ENCODE results near the gene PPARA.
A peak's percentile ranks its signal among the peaks of the same experiment; 100 is the strongest.

The PPARA gene

GRCh38 chr22:46225631-46226030 is 75.3 kb downstream of the PPARA start:
- H3K4me3 ChIP-seq (ENCODE audit: low read depth, low read length) = no peak overlapping the region
- TF ChIP-seq CTCF (IDR thresholded peaks at IDR 0.05; ENCODE audit: low read depth, low read length) = no peak
- no peak for DNase-seq (ENCODE audit: low read depth, low spot score)
- in situ Hi-C loops (cut with HindIII; ENCODE audit: low sequenced_read_pairs) = no loop called here

DNA sequence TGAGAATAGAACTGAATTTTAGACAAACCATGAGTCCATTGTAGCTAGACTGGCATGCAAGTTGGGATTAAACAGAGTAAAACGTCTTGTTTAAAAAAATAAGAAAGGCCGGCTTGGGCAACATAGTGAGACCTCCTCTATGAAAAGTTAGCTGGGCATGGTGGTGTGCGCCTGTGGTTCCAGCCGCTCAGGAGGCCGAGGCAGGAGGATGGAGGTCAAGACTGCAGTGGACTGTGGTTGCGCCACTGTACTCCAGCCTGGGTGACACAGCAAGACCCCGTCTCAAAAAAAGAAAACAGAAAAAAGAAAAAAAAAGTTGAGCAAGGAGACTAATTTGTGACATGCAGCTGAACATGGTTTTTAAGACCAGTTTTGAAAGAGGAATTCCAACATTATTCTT is 76.3 kb downstream of the PPARA start:
- in situ Hi-C loops (cut with HindIII; ENCODE audit: low sequenced_read_pairs) = no loop called here
- H3K4me3 ChIP-seq (ENCODE audit: low read depth, low read length) = no peak overlapping the region
- DNase-seq (ENCODE audit: low read depth, low spot score) = no peak
- no peak for TF ChIP-seq CTCF (IDR thresholded peaks at IDR 0.05; ENCODE audit: low read depth, low read length)

DNA sequence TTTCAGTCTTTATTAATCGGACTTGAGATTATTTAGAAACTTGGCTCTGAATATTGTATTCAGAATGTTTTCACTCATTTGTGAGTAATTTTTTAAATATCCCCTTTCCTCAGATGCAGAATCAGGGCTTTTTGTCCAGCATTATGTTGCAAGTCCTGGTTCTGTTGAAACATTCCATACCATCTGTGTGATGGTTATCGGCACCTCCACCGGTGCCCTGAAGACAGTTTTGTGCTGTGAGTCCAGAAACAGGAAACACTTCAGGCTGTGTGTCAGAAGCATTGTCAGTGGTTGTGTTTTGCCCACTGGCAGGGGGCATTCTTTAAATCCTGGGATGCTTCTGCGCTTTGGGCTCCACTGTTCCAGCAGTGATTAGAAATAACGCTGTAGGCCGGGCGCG is 79.4 kb downstream of the PPARA start:
- no peak for TF ChIP-seq CTCF (IDR thresholded peaks at IDR 0.05; ENCODE audit: low read depth, low read length)
- no peak for DNase-seq (ENCODE audit: low read depth, low spot score)
- no peak overlapping the region for H3K4me3 ChIP-seq (ENCODE audit: low read depth, low read length)
- in situ Hi-C loops (cut with HindIII; ENCODE audit: low sequenced_read_pairs) = no loop called here

GRCh38 chr22:46230262-46230901 is 80.1 kb downstream of the PPARA start:
- in situ Hi-C loops (cut with HindIII; ENCODE audit: low sequenced_read_pairs) = no loop called here
- TF ChIP-seq CTCF (IDR thresholded peaks at IDR 0.05; ENCODE audit: low read depth, low read length) = no peak
- DNase-seq (ENCODE audit: low read depth, low spot score) = no peak
- H3K4me3 ChIP-seq (ENCODE audit: low read depth, low read length) = no peak overlapping the region

GRCh38 chr22:46233231-46233630 is 82.9 kb downstream of the PPARA start:
- TF ChIP-seq CTCF (IDR thresholded peaks at IDR 0.05; ENCODE audit: low read depth, low read length) = no peak
- in situ Hi-C loops (cut with HindIII; ENCODE audit: low sequenced_read_pairs) = no loop called here
- no peak overlapping the region for H3K4me3 ChIP-seq (ENCODE audit: low read depth, low read length)
- peak; percentile 62 for DNase-seq (ENCODE audit: low read depth, low spot score)

DNA sequence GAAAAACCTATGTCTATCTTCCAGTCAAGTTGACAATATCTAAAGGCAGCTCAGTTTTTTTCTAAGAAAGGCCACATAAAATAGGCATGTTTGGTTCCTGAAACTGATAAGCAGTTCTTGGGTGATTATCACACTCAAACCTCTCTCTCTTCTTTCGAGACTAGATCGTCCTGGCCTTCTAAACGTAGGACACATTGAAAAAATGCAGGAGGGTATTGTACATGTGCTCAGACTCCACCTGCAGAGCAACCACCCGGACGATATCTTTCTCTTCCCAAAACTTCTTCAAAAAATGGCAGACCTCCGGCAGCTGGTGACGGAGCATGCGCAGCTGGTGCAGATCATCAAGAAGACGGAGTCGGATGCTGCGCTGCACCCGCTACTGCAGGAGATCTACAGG is 84.6 kb downstream of the PPARA start:
- in situ Hi-C loops (cut with HindIII; ENCODE audit: low sequenced_read_pairs) = no loop called here
- no peak for TF ChIP-seq CTCF (IDR thresholded peaks at IDR 0.05; ENCODE audit: low read depth, low read length)
- H3K4me3 ChIP-seq (ENCODE audit: low read depth, low read length) = no peak overlapping the region
- no peak for DNase-seq (ENCODE audit: low read depth, low spot score)

Measured in astrocyte of the spinal cord (primary cell).